Right atrium auricular region (tissue), 2 donors: Measurements from ENCODE around the gene VWC2. TPM values are rescaled to one million over a fixed set of nuclear protein-coding genes. Genes with fewer than 3 reads are reported as not detected.

ENCODE experiments used
- DNase-seq: peaks from one replicate; pipeline ENCODE4 v3.0.0-alpha.2; 2019; ENCODE audit warnings: low spot score
- H3K27ac ChIP-seq, 2 donors: fragments of 200-600 bp; sonication (generic); 1 replicate in 1 of 2; 2 replicates in 1 of 2; pipeline ENCODE4 v1.5.1; 2016 to 2019
- H3K27me3 ChIP-seq, 2 donors: fragments of 200-600 bp; sonication (generic); one replicate each; pipeline versions ENCODE4 v1.5.1 to v1.6.0; 2017 to 2019
- H3K36me3 ChIP-seq: fragments of 200-600 bp; sonication (generic); one replicate; pipeline ENCODE4 v1.5.1; 2016
- H3K4me1 ChIP-seq, 2 donors: fragments of 200-600 bp; sonication (generic); one replicate each; pipeline versions ENCODE4 v1.5.1 to v1.6.0; 2017 to 2019
- H3K4me3 ChIP-seq, 2 donors: fragments of 200-600 bp; sonication (generic); 1 replicate in 1 of 2; 2 replicates in 1 of 2; pipeline ENCODE4 v1.5.1; 2017 to 2019; ENCODE audit warnings: mild to moderate bottlenecking in 1 of 2, moderate library complexity in 1 of 2
- H3K9me3 ChIP-seq, 2 donors: fragments of 200-600 bp; sonication (generic); one replicate each; pipeline ENCODE4 v1.5.1; 2019
- CTCF ChIP-seq, 2 donors: fragments of 200-600 bp; sonication (generic); IDR thresholded peaks; one replicate each; pipeline ENCODE4 v1.5.1; 2019; ENCODE audit warnings: antibody characterized with exemption in 2 of 2
- total RNA-seq, 2 donors: library from RNA; depleted of rRNA; stranded (reverse); fragments of >200 nt; gene quantifications; one replicate each; pipeline ENCODE4 v1.1.0, GENCODE V29; 2016

The VWC2 gene
- total RNA-seq, 2 donors from 2014 or later: 1.7 to 4.0 TPM

DNA sequence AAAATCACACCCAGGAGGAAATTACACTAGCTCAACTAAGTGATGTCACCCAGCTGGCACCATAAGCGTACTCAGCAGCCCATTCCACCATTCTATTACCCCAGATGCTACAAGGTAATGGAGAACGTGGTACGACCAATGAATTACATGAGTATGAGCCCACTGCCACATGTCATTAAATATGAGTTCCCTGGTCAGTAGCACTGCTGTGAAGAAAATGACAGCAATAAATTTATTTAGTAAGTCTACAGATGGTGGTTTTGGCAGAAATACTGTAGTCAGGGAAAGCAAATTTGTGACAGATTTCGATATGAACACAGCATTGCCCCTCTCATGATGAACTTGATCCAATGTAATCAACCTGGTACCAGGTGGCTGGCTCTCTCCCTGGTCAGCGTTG is 154.2 kb downstream of the VWC2 start:
- Histone ChIP-seq H3K4me3 (no peak overlapping the region), H3K27me3 (no peaks in the 10 kb centered on the region), H3K9me3 (peaks cover 0 to 9% of the 10 kb centered on the region in 2 donors), H3K27ac (no peak overlapping the region), H3K4me1 (no peaks in the 10 kb centered on the region), H3K36me3 (no peaks in the 10 kb centered on the region)
- no peak for TF ChIP-seq CTCF (IDR thresholded peaks at IDR 0.05)
- DNase-seq: no peak

DNA sequence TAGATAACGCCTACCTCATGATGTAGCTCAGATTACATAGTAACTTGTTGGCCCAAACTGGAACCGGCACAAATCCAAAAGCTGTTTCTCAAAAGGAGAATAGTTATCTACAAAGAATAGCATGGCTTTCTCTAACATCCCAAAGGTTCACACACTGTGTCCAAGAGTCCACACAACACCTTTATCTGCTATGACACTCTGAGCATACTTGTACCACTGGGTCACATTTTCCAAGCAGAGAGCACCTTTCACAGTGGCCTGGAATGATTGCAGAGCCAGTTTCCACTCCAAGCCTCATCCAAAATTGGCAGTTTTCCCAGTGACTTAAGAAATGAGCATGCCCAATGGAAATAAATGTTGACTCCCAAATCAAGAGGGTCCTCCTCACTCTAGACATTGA is 155.3 kb downstream of the VWC2 start:
- DNase-seq: no peak
- H3K27me3 ChIP-seq: no peaks in the 10 kb centered on the region
- H3K4me1 ChIP-seq: no peaks in the 10 kb centered on the region
- no peak overlapping the region for H3K4me3 ChIP-seq
- no peaks in the 10 kb centered on the region for H3K36me3 ChIP-seq
- no peak overlapping the region for H3K27ac ChIP-seq
- TF ChIP-seq CTCF (IDR thresholded peaks at IDR 0.05): no peak
- H3K9me3 ChIP-seq: peaks cover 0 to 9% of the 10 kb centered on the region in 2 donors

DNA sequence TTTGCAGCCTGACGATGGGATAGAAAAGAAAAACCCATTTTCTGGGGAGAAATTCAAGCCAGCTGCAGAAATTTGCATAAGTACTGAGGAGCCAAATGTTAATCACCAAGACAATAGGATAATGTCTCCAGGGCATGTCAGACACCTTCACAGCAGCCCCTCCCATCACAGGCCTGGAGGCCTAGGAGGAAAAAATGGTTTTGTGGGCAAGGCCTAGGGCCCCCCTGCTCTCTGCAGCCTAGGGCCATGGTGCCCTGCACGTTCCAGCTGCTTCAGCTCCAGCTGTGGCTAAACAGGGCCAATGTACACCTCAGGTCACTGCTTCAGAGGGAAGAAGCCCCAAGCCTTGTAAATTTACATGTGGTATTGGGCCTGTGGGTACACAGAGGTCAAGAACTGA is 158.2 kb downstream of the VWC2 start:
- no peaks in the 10 kb centered on the region for H3K36me3 ChIP-seq
- no peaks in the 10 kb centered on the region for H3K27me3 ChIP-seq
- no peak for DNase-seq
- H3K9me3 ChIP-seq: peaks cover 0 to 9% of the 10 kb centered on the region in 2 donors
- TF ChIP-seq CTCF (IDR thresholded peaks at IDR 0.05): no peak
- H3K4me3 ChIP-seq: no peak overlapping the region
- no peaks in the 10 kb centered on the region for H3K4me1 ChIP-seq
- H3K27ac ChIP-seq: no peak overlapping the region

- H3K36me3 ChIP-seq: no peaks in the 10 kb centered on the region
- no peak for TF ChIP-seq CTCF (IDR thresholded peaks at IDR 0.05)
- no peak overlapping the region for H3K4me3 ChIP-seq
- H3K9me3 ChIP-seq: no peaks in the 10 kb centered on the region
- DNase-seq: no peak
- no peak overlapping the region for H3K27ac ChIP-seq
- H3K4me1 ChIP-seq: no peaks in the 10 kb centered on the region
- H3K27me3 ChIP-seq: no peaks in the 10 kb centered on the region
Observed at GRCh38 chr7:49937608-49938007, 164.2 kb downstream of the VWC2 start.
